IPS DF 6.9 (cell line): ENCODE data around the gene AFF3.
"Not testable (repeated sequence)": the region's sequence is repeated elsewhere in the genome, so short reads cannot be mapped to it uniquely, and the experiment has no call there.

Experiments used
- DNase-seq: peaks from one replicate; pipeline ENCODE4 v3.0.0-alpha.2; 2013; ENCODE audit warnings: low read depth, low spot score
- H3K27ac ChIP-seq: one replicate; pipeline ENCODE4 v1.5.1; 2013; ENCODE audit warnings: low read length, control low read depth
- H3K27me3 ChIP-seq: 2 replicates; pipeline ENCODE4 v1.6.1; 2013; ENCODE audit warnings: mild to moderate bottlenecking, low read length; ENCODE audit not compliant: control insufficient read depth, insufficient read depth
- H3K36me3 ChIP-seq: 2 replicates; pipeline ENCODE4 v1.6.1; 2013; ENCODE audit warnings: low read length; ENCODE audit not compliant: control insufficient read depth, insufficient read depth
- H3K4me1 ChIP-seq: 2 replicates; pipeline ENCODE4 v1.6.1; 2013; ENCODE audit warnings: low read length; ENCODE audit not compliant: control insufficient read depth, insufficient read depth
- H3K4me3 ChIP-seq: 2 replicates; pipeline ENCODE4 v1.5.1; 2013; ENCODE audit warnings: mild to moderate bottlenecking, low read length
- H3K9me3 ChIP-seq: 2 replicates; pipeline ENCODE4 v1.6.1; 2013; ENCODE audit warnings: low read length, inconsistent platforms; ENCODE audit not compliant: control insufficient read depth, insufficient read depth
- WGBS: extraction: QIAGEN DNeasy Blood & Tissue Kit; methylation state at CpG from one replicate; pipeline ENCODE4 v1.1.7; 2013; ENCODE audit warnings: mixed read lengths, missing lambda C conversion rate; ENCODE audit not compliant: insufficient read length, insufficient coverage; 5-methylcytosine and 5-hydroxymethylcytosine counted together

AFF3 gene

GRCh38 chr2:99939135-99939534 is 203.3 kb downstream of the AFF3 start:
- no peaks in the 10 kb centered on the region for H3K36me3 ChIP-seq
- no peaks in the 10 kb centered on the region for H3K27me3 ChIP-seq
- no peak for DNase-seq
- no CpG with 5 or more reads among the region's 1 CpG for WGBS
- H3K4me1 ChIP-seq = no peaks in the 10 kb centered on the region
- H3K9me3 ChIP-seq = no peaks in the 10 kb centered on the region
- H3K27ac ChIP-seq = no peak overlapping the region
- no peak overlapping the region for H3K4me3 ChIP-seq

- no peaks in the 10 kb centered on the region for H3K27me3 ChIP-seq
- H3K4me3 ChIP-seq = no peak overlapping the region
- no CpG with 5 or more reads among the region's 3 CpGs for WGBS
These were observed 204.1 kb downstream of the AFF3 start for GRCh38 chr2:99938250-99938649.

GRCh38 chr2:99936065-99936464 is 206.3 kb downstream of the AFF3 start:
- Histone ChIP-seq H3K27me3 (no peaks in the 10 kb centered on the region), H3K36me3 (no peaks in the 10 kb centered on the region), H3K4me1 (no peaks in the 10 kb centered on the region), H3K4me3 (no peak overlapping the region), H3K27ac (no peak overlapping the region), H3K9me3 (no peaks in the 10 kb centered on the region)
- no CpG with 5 or more reads among the region's 3 CpGs for WGBS
- DNase-seq = no peak

More at GRCh38 chr2:99938250-99938649, 204.1 kb downstream of the AFF3 start:
- no peaks in the 10 kb centered on the region for H3K4me1 ChIP-seq
- no peak overlapping the region for H3K27ac ChIP-seq
- DNase-seq = no peak
- H3K36me3 ChIP-seq = no peaks in the 10 kb centered on the region
- H3K9me3 ChIP-seq = no peaks in the 10 kb centered on the region

GRCh38 chr2:99935662-99936061 is 206.7 kb downstream of the AFF3 start:
- Histone ChIP-seq H3K4me3 (no peak overlapping the region), H3K9me3 (no peaks in the 10 kb centered on the region), H3K36me3 (no peaks in the 10 kb centered on the region), H3K27me3 (no peaks in the 10 kb centered on the region), H3K27ac (no peak overlapping the region), H3K4me1 (no peaks in the 10 kb centered on the region)
- WGBS = no CpG with 5 or more reads among the region's 5 CpGs
- no peak for DNase-seq

DNA sequence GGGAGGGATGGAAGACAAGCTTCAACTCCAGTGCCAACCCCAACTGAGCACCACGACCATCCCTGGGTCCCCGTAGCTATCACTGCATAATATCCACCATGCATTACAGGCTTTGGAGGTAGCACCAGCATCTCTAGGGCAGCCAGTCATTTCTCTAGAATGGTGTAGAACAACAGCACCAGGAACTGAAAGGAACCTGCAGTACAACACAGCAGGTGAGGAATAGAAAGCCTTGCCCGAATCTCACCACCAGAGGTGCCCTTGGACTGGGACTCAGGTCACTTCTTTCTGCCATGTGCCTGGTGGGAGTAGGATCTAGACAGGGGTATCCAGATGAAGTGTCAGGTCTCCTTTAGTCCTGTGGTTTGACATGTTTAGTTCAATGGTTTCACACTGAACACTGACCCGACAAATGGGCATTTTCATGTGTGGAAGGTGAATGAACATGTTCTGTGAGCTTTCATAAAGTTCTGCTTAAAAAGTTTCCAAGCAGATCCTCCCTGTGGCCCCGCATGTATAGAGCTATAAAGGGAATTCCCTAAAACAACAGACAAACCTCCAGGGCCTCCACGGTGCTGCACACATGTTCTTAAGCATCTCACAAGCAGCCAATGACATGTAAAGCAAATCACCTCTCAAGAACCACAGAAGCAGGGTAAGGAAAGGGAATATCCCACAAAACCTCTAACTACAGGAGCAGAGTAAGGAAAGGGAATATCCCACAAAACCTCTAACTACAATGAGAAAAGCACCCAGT is 208.3 kb downstream of the AFF3 start:
- Histone ChIP-seq H3K4me3 (no peak overlapping the region), H3K4me1 (no peaks in the 10 kb centered on the region), H3K27me3 (no peaks in the 10 kb centered on the region), H3K9me3 (no peaks in the 10 kb centered on the region), H3K36me3 (no peaks in the 10 kb centered on the region), H3K27ac (no peak overlapping the region)
- DNase-seq = no peak
- no CpG with 5 or more reads among the region's 6 CpGs for WGBS

GRCh38 chr2:99933491-99933890 is 208.9 kb downstream of the AFF3 start:
- WGBS = no CpG with 5 or more reads among the region's 3 CpGs
- not testable (repeated sequence) for H3K9me3 ChIP-seq, H3K4me1 ChIP-seq, H3K4me3 ChIP-seq, DNase-seq, H3K27me3 ChIP-seq, H3K36me3 ChIP-seq, H3K27ac ChIP-seq

GRCh38 chr2:99928470-99929053 is 213.8 kb downstream of the AFF3 start:
- DNase-seq = no peak
- Histone ChIP-seq H3K36me3 (no peaks in the 10 kb centered on the region), H3K4me1 (no peaks in the 10 kb centered on the region), H3K9me3 (no peaks in the 10 kb centered on the region), H3K27me3 (no peaks in the 10 kb centered on the region), H3K4me3 (no peak overlapping the region), H3K27ac (no peak overlapping the region)
- no CpG with 5 or more reads among the region's 6 CpGs for WGBS

GRCh38 chr2:99927690-99928207 is 214.6 kb downstream of the AFF3 start:
- not testable (repeated sequence) for H3K4me1 ChIP-seq, H3K36me3 ChIP-seq, H3K27me3 ChIP-seq, DNase-seq, H3K27ac ChIP-seq, H3K4me3 ChIP-seq, H3K9me3 ChIP-seq
- no CpG with 5 or more reads among the region's 7 CpGs for WGBS

DNA sequence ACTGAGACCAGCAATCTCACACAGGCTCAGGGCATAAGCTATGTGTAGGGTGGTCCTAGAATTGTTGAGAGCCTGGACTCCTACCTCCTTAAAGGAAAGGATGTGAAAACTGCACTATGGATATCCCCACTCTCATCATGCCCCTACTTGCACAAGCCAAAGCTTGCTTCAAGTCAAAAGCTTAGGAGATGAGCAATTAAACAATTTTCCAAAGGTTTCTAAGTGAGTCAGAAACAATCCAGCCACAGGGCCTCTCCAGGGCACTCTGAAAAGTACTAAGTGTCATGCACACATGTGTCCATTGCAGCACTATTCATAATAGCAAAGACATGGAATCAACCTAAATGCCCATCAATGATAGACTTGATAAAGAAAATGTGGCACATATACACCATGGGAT is 215.4 kb downstream of the AFF3 start:
- no peaks in the 10 kb centered on the region for H3K9me3 ChIP-seq
- H3K27ac ChIP-seq = no peak overlapping the region
- no peaks in the 10 kb centered on the region for H3K27me3 ChIP-seq
- no peaks in the 10 kb centered on the region for H3K36me3 ChIP-seq
- no peak overlapping the region for H3K4me3 ChIP-seq
- no peak for DNase-seq
- H3K4me1 ChIP-seq = no peaks in the 10 kb centered on the region

- Histone ChIP-seq H3K36me3 (no peaks in the 10 kb centered on the region), H3K4me3 (no peak overlapping the region), H3K9me3 (no peaks in the 10 kb centered on the region), H3K27ac (no peak overlapping the region), H3K4me1 (no peaks in the 10 kb centered on the region), H3K27me3 (no peaks in the 10 kb centered on the region)
- DNase-seq = no peak
- whole genome bisulfite sequencing = no CpG with 5 or more reads among the region's 4 CpGs
These were observed 216.4 kb downstream of the AFF3 start for GRCh38 chr2:99925960-99926359.

DNA sequence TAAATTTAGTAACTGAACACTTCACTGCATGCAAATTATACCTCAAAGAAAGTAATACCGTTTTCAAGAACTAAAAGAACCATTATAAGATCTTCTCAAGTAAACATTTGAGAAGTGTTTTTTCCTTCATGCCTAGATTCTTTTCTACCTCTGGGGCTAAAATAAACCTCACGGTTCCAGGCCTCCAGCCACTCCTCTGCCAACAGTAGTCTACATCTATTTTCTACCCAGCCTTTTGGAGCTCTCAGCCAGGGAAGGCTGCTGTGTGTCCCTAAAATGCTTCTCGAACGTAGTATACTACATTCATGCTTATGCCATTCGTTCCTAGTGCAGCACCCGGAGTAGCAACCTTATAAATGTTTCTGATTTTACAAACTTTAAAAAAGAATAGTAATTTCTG is 219.7 kb downstream of the AFF3 start:
- H3K4me1 ChIP-seq = no peaks in the 10 kb centered on the region
- DNase-seq = no peak
- no CpG with 5 or more reads among the region's 6 CpGs for WGBS
- H3K27ac ChIP-seq = no peak overlapping the region
- no peaks in the 10 kb centered on the region for H3K9me3 ChIP-seq
- no peaks in the 10 kb centered on the region for H3K27me3 ChIP-seq
- H3K36me3 ChIP-seq = no peaks in the 10 kb centered on the region
- no peak overlapping the region for H3K4me3 ChIP-seq
